ENCODE results near the gene LGALS8.
"Not testable (repeated sequence)": the region's sequence is repeated elsewhere in the genome, so short reads cannot be mapped to it uniquely, and the experiment has no call there.

Gene LGALS8

GRCh38 chr1:236565530-236565929 lies 41.7 kb downstream of the LGALS8 start:
- DNase-seq (ENCODE audit: low spot score): no peak
- TF ChIP-seq CTCF (IDR thresholded peaks at IDR 0.05): no peak
- H3K27ac ChIP-seq: no peak overlapping the region
- no peak overlapping the region for H3K4me3 ChIP-seq

GRCh38 chr1:236568285-236568894 lies 44.6 kb downstream of the LGALS8 start:
- no peak for DNase-seq (ENCODE audit: low spot score)
- Histone ChIP-seq H3K4me3 (no peak overlapping the region), H3K27ac (no peak overlapping the region)
- no peak for TF ChIP-seq CTCF (IDR thresholded peaks at IDR 0.05)

GRCh38 chr1:236575523-236575922 lies 51.7 kb downstream of the LGALS8 start:
- no peak for DNase-seq (ENCODE audit: low spot score)
- no peak overlapping the region for H3K27ac ChIP-seq
- H3K4me3 ChIP-seq: no peak overlapping the region
- no peak for TF ChIP-seq CTCF (IDR thresholded peaks at IDR 0.05)

GRCh38 chr1:236576004-236576403 lies 52.2 kb downstream of the LGALS8 start:
- Histone ChIP-seq H3K27ac (no peak overlapping the region), H3K4me3 (no peak overlapping the region)
- DNase-seq (ENCODE audit: low spot score): no peak
- no peak for TF ChIP-seq CTCF (IDR thresholded peaks at IDR 0.05)

- H3K4me3 ChIP-seq; DNase-seq (ENCODE audit: low spot score); H3K27ac ChIP-seq: not testable (repeated sequence)
These were observed 53.3 kb downstream of the LGALS8 start for GRCh38 chr1:236577041-236577440.

GRCh38 chr1:236578661-236579060 lies 54.9 kb downstream of the LGALS8 start:
- TF ChIP-seq CTCF (IDR thresholded peaks at IDR 0.05): no peak

GRCh38 chr1:236580404-236580803 lies 56.6 kb downstream of the LGALS8 start:
- not testable (repeated sequence) for H3K27ac ChIP-seq; DNase-seq (ENCODE audit: low spot score)

More at GRCh38 chr1:236578661-236579060, 54.9 kb downstream of the LGALS8 start:
- Histone ChIP-seq H3K4me3 (no peak overlapping the region), H3K27ac (no peak overlapping the region)
- no peak for DNase-seq (ENCODE audit: low spot score)

GRCh38 chr1:236581528-236581927 lies 57.7 kb downstream of the LGALS8 start:
- H3K4me3 ChIP-seq: no peak overlapping the region
- no peak for TF ChIP-seq CTCF (IDR thresholded peaks at IDR 0.05)
- DNase-seq (ENCODE audit: low spot score): no peak
- no peak overlapping the region for H3K27ac ChIP-seq

More at GRCh38 chr1:236580404-236580803, 56.6 kb downstream of the LGALS8 start:
- H3K4me3 ChIP-seq: not testable (repeated sequence)

Measured in coronary artery (tissue), 2 donors.